Vagina (tissue), 2 donors: ENCODE measurements around the gene SFXN4.

Experiments used
- POLR2A ChIP-seq, 2 donors: fragments of 450-650 bp; IDR thresholded peaks; one replicate each; pipeline ENCODE4 v1.6.1; 2017; ENCODE audit warnings: antibody characterized with exemption in 2 of 2, mild to moderate bottlenecking in 2 of 2, moderate library complexity in 2 of 2
- POLR2AphosphoS5 ChIP-seq, 2 donors: sonication (generic); formaldehyde crosslinking; IDR thresholded peaks; one replicate each; pipeline ENCODE4 v1.9.0; 2017; ENCODE audit warnings: antibody characterized with exemption in 2 of 2, mild to moderate bottlenecking in 2 of 2, low read depth in 1 of 2; ENCODE audit not compliant: insufficient read depth in 1 of 2
- TF ChIP-seq, protein P1 (sequence below), 3 experiments: fragments of 450-650 bp in 2 of 3; fragments of 200-600 bp in 1 of 3; sonication (generic) in 1 of 3; IDR thresholded peaks; one replicate each; pipeline ENCODE4 v1.5.1; 2017 to 2019; ENCODE audit warnings: antibody characterized with exemption in 3 of 3, mild to moderate bottlenecking in 2 of 3, moderate library complexity in 2 of 3

DNA sequence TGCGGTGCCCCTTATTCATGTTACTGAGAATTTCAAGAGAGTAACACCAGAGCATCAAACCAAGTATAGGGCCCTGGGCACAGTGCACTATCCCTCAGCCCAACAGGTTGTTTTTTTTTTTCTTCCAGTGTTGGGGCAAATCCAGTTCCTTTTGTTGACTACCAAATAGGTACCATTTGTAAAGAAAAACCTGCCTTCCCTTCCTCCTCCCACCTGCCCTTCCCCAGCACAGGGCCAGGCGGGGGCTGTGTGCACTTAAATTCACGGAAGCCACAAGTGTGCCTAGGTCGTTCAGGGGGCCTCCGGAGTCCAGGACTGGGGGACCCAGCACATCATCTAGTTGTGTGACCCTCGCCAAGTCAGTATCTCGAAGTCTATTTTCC is 595 bp upstream of the SFXN4 start:
- TF ChIP-seq, protein P1, sequence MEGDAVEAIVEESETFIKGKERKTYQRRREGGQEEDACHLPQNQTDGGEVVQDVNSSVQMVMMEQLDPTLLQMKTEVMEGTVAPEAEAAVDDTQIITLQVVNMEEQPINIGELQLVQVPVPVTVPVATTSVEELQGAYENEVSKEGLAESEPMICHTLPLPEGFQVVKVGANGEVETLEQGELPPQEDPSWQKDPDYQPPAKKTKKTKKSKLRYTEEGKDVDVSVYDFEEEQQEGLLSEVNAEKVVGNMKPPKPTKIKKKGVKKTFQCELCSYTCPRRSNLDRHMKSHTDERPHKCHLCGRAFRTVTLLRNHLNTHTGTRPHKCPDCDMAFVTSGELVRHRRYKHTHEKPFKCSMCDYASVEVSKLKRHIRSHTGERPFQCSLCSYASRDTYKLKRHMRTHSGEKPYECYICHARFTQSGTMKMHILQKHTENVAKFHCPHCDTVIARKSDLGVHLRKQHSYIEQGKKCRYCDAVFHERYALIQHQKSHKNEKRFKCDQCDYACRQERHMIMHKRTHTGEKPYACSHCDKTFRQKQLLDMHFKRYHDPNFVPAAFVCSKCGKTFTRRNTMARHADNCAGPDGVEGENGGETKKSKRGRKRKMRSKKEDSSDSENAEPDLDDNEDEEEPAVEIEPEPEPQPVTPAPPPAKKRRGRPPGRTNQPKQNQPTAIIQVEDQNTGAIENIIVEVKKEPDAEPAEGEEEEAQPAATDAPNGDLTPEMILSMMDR (IDR thresholded peaks at IDR 0.05): no peak
- TF ChIP-seq POLR2AphosphoS5 (IDR thresholded peaks at IDR 0.05; ENCODE audit: insufficient read depth in 1 of 2, low read depth in 1 of 2): no peak
- no peak for TF ChIP-seq POLR2A (IDR thresholded peaks at IDR 0.05)
